Heart left ventricle (tissue), 13 donors: Measurements from ENCODE around the gene SNORC.

Experiments used
- POLR2A ChIP-seq, 2 donors: fragments of 450-650 bp; IDR thresholded peaks; one replicate each; pipeline ENCODE4 v1.6.1; 2017; ENCODE audit warnings: antibody characterized with exemption in 2 of 2, mild to moderate bottlenecking in 2 of 2, moderate library complexity in 2 of 2
- TF ChIP-seq, protein P1 (sequence below), 12 donors: fragments of 200-600 bp; sonication (generic) in 4 of 12; IDR thresholded peaks; one replicate each; pipeline versions ENCODE4 v1.5.0 to v1.8.0; 2018 to 2022; ENCODE audit warnings: antibody characterized with exemption in 12 of 12, mild to moderate bottlenecking in 5 of 12
- donor health status: ischemic (EF 13 %, LVEDD 7.1; RV severe dilation, severe dysfunction).
- donor health status: DM: no; HTN: yes; CAD: no.
- donor health status: DM: no; HTN: no; CAD: no.
- donor health status: ischemic (EF 25% LVEDD 6.9; RV normal size, moderate dysfunction).
- donor health status: ischemic (EF 25% LVEDD 5.7; RV mildly dilated, moderate dysfunction).
- donor health status: ischemic (EF 35%, LVEDD 5.7; RV mildly dilated, moderate dysfunction).
- donor health status: nonischemic (EF 11% LVEDD 7.7; RV severe dilation, severe dysfunction).
- donor health status: DM: yes; HTN: yes; CAD: no.
- donor health status: PGD.
- donor health status: ischemic (EF 29% LVEDD 5.4; RV normal size, mild dysfunction).
- donor health status: nonischemic (EF 23%, LVEDD 6.1; RV moderate dilation, normal function).

DNA sequence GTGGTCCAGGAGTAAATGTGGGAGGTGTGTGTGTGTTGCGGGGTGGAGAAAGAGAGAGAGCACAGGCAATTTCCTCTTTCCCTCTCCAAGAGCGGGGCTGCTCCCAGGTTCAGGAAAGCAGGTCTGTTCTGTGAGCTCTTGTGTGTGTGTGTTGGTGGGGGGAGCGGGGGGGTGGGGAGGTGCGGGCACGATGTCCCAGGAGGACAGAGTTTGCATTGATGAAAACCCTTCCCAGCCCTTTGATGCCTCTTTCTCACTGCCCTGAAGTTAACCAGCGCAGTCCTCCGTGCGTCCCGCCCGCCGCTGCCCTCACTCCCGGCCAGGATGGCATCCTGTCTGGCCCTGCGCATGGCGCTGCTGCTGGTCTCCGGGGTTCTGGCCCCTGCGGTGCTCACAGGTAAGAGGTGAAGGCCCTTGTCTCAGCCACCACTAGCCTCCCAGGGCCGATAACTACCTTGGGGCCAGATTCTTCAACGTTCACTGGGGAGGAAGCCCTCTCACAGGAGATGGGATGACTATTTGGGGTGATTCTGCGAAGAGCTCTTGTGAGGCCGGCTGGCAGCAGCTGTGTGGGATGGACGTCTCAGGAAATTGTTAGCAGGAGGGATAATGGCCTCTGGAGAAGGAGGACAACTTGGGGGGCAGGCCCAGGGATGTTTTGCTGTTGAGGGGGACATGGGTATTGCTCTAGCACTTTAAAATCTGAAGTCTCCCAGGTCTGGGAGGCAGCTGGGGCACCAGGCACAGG lies at the start of gene SNORC:
- TF ChIP-seq, protein P1, sequence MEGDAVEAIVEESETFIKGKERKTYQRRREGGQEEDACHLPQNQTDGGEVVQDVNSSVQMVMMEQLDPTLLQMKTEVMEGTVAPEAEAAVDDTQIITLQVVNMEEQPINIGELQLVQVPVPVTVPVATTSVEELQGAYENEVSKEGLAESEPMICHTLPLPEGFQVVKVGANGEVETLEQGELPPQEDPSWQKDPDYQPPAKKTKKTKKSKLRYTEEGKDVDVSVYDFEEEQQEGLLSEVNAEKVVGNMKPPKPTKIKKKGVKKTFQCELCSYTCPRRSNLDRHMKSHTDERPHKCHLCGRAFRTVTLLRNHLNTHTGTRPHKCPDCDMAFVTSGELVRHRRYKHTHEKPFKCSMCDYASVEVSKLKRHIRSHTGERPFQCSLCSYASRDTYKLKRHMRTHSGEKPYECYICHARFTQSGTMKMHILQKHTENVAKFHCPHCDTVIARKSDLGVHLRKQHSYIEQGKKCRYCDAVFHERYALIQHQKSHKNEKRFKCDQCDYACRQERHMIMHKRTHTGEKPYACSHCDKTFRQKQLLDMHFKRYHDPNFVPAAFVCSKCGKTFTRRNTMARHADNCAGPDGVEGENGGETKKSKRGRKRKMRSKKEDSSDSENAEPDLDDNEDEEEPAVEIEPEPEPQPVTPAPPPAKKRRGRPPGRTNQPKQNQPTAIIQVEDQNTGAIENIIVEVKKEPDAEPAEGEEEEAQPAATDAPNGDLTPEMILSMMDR (IDR thresholded peaks at IDR 0.05): no peak
- TF ChIP-seq POLR2A (IDR thresholded peaks at IDR 0.05): no peak
